ENCODE data around the gene NCBP2L. TPM values are rescaled to one million over a fixed set of nuclear protein-coding genes. Genes with fewer than 3 reads are reported as not detected.

Gene NCBP2L
- total RNA-seq, 2 donors from 2014 or later: not detected

GRCh38 chrX:107840971-107841370, 63.4 kb downstream of the NCBP2L start:
- ATAC-seq: no peak
- intact Hi-C loops (cut with DNase I, micrococcal nuclease): no loop called here
- no peak for DNase-seq

- ATAC-seq (no peak), DNase-seq (no peak)
- intact Hi-C loops (cut with DNase I, micrococcal nuclease): no loop called here
Observed at GRCh38 chrX:107842715-107843400, 65.3 kb downstream of the NCBP2L start.

Other genes starting within 250 kb of the NCBP2L start
- gene PRPS1, start 149.2 kb upstream of the NCBP2L start, total RNA-seq: 1 to 10 TPM; 8.1 to 9.4 TPM
- 100 to 1,000 TPM in 1 of 2 donors, 10 to 100 TPM in 1; 33.0 to 106 TPM for gene TSC22D3, start 1.9 kb upstream of the NCBP2L start, total RNA-seq
- 1 to 10 TPM; 2.2 to 8.5 TPM for gene MID2, start 48.1 kb downstream of the NCBP2L start, total RNA-seq
- gene TEX13B, start 204.6 kb downstream of the NCBP2L start, total RNA-seq: not detected

All from left colon (tissue), 2 donors.